ENCODE measurements around the gene STXBP2.

The STXBP2 gene

DNA sequence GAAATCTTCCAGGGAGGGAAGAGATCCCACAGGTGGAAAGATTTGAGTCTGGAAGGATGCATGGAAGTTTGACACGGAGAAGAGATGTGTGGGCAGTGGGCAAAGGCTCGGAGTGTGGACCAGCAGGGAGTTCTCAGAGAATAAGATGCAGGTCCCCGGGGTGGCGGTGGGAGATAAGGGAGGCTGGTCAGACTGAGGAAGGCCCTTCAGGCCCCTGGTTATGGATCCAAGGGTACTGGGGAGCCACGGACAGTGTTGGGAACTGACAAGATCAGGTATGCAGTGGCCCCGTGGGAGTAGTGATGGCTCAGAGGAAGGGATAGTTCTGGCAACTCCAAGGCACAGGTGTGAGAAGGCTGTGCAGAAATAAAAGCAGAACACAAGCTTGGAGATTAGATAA, 38.7 kb upstream of the STXBP2 start:
- TF ChIP-seq, protein P1, sequence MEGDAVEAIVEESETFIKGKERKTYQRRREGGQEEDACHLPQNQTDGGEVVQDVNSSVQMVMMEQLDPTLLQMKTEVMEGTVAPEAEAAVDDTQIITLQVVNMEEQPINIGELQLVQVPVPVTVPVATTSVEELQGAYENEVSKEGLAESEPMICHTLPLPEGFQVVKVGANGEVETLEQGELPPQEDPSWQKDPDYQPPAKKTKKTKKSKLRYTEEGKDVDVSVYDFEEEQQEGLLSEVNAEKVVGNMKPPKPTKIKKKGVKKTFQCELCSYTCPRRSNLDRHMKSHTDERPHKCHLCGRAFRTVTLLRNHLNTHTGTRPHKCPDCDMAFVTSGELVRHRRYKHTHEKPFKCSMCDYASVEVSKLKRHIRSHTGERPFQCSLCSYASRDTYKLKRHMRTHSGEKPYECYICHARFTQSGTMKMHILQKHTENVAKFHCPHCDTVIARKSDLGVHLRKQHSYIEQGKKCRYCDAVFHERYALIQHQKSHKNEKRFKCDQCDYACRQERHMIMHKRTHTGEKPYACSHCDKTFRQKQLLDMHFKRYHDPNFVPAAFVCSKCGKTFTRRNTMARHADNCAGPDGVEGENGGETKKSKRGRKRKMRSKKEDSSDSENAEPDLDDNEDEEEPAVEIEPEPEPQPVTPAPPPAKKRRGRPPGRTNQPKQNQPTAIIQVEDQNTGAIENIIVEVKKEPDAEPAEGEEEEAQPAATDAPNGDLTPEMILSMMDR (IDR thresholded peaks at IDR 0.05; ENCODE audit: control insufficient read depth, insufficient read depth, low read depth, low read length, missing control alignments), result no peak
- no peak overlapping the region for H3K4me3 ChIP-seq (ENCODE audit: control insufficient read depth, low read depth, low read length)
- no peak for DNase-seq (ENCODE audit: low read depth)

DNA sequence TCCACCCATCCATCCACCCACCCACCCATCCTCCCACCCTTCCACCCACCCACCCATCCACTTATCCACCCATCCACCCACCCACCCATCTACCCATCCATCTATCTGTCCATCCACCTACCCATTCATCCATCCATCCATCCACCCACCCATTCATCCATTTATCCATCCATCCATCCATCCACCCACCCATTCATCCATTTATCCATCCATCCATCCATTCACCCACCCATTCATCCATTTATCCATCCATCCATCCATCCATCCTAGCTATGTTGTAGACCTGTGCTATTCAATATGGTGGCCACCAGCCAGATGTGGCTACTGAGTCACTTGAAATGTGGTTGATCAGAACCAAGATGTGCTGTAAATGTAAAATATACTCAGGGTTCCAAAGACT, 36.2 kb upstream of the STXBP2 start:
- no peak overlapping the region for H3K4me3 ChIP-seq (ENCODE audit: control insufficient read depth, low read depth, low read length)
- DNase-seq (ENCODE audit: low read depth), result no peak
- TF ChIP-seq, protein P1 (IDR thresholded peaks at IDR 0.05; ENCODE audit: control insufficient read depth, insufficient read depth, low read depth, low read length, missing control alignments), result no peak

DNA sequence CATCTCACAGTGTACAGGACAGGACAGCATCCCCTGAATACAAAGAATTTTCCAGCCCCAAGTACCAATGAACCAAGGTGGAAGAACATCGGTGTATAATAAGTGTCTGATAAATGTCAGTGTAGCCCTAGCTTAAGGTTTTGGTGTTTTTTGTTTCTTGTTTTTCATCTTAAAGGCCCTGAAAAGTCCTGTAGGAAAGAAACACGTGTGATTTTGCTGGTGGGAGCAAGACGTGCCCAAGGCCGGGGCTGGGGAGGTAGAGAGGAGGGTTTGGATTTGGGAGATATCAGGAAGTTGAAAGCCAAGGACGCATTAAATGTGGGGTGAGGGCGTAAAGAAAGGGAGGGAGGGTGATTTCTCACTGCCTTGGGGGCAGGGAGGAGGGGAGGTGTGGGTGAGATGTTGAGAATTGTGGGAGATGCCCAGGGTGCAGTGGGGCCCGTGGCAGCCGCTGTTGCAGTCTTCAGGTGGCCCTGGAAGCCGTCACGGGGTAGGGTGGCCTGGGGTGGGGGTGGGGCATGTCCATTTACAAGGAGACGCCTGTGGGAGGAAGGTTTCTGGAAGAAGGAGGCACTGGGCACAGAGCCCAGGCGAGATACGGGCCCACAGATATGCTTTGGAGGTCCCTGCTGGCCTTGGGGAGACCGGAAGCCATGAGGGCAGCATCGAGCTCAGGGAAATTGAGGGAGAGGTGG, 34.5 kb upstream of the STXBP2 start:
- no peak overlapping the region for H3K4me3 ChIP-seq (ENCODE audit: control insufficient read depth, low read depth, low read length)
- DNase-seq (ENCODE audit: low read depth), result no peak
- TF ChIP-seq, protein P1 (IDR thresholded peaks at IDR 0.05; ENCODE audit: control insufficient read depth, insufficient read depth, low read depth, low read length, missing control alignments), result no peak

DNA sequence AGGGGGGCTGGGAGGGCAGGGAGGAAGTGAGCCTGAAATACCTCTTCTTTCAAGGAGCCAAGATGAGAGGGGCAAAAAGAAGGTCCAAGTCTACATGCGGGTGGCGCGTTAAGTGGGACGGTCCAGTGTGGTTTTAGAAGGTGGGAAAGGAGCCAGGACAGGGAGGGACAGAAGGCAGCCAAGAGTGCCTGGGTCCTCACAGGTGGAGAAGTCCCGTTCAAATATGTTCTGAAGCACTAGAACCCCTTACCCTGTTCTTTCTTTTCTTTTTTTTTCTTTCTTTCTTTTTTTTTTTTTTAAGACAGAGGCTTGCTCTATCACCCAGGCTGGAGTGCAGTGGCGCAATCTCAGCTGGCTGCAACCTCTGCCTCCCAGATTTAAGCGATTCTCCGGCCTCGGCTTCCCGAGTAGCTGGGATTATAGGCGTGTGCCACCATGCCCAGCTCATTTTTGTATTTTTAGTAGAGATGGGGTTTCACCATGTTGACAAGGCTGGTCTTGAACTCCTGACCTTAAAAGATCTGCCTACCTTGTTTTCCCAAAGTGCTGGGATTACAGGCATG, 33.9 kb upstream of the STXBP2 start:
- TF ChIP-seq, protein P1 (IDR thresholded peaks at IDR 0.05; ENCODE audit: control insufficient read depth, insufficient read depth, low read depth, low read length, missing control alignments), result no peak
- no peak for DNase-seq (ENCODE audit: low read depth)
- no peak overlapping the region for H3K4me3 ChIP-seq (ENCODE audit: control insufficient read depth, low read depth, low read length)

DNA sequence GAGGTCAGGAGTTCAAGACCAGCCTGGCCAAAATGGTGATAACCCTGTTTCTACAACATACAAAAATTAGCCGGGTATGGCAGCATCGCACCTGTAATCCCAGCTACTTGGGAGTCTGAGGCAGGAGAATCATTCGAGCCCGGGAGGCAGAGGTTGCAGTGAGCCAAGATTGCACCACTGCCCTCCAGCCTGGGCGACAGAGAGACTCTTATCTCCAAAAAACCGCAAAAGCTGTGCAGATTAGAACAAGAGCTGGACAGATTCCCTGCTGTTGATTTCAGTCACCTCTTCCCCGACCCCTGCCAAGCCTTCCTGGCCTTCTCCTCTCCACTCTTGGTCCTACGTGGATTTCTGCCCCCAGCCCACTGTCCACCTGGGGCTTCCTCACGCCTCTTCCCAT, 33.0 kb upstream of the STXBP2 start:
- no peak overlapping the region for H3K4me3 ChIP-seq (ENCODE audit: control insufficient read depth, low read depth, low read length)
- DNase-seq (ENCODE audit: low read depth), result no peak
- TF ChIP-seq, protein P1 (IDR thresholded peaks at IDR 0.05; ENCODE audit: control insufficient read depth, insufficient read depth, low read depth, low read length, missing control alignments), result no peak

DNA sequence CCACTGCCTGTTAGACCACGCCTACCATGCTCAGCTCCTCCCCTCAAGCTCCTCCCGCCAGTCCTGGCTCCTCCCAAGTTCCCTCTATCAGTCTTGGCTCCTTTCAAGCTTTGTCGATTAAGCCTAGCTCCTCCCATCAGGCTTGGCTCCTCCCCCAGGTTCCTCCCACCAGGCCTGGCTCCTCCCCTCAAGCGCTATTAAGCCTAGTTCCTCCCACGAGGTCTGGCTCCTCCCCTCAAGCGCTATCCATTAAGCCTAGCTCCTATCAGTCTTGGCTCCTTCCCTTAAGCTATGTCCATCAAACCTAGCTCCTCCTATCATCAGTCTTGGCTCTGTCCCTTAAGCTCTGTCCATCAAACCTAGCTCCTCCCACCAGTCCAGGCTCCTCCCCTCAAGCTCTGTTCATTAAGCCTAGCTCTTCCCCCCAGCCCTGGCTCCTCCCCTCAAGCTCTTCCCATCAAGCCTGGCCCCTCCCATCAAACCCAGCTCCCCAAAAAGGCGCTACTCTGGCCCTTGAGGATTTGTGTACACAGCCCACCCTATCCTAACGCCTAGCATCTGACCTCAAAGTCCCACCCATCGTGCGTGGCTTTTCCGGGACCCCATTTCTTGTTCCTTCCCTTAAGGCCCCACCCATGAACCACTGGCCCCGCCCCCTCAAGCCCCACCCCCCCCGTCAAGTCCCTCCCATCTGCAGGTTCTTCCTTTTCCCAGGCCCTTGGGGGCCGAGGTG, 31.3 kb upstream of the STXBP2 start:
- H3K4me3 ChIP-seq (ENCODE audit: control insufficient read depth, low read depth, low read length), result no peak overlapping the region
- DNase-seq (ENCODE audit: low read depth), result no peak
- TF ChIP-seq, protein P1 (IDR thresholded peaks at IDR 0.05; ENCODE audit: control insufficient read depth, insufficient read depth, low read depth, low read length, missing control alignments), result no peak
